ENCODE data around the gene MYO3B. TPM values are rescaled to one million over a fixed set of nuclear protein-coding genes. Genes with fewer than 3 reads are reported as not detected.
"Not testable (repeated sequence)": the region's sequence is repeated elsewhere in the genome, so short reads cannot be mapped to it uniquely, and the experiment has no call there.

MYO3B gene
- polyA plus RNA-seq, 4 donors: 7.9 to 9.3 (median 8.7) TPM

- DNase-seq (ENCODE audit: low read depth in 4 of 4, low spot score in 2 of 4): no peak
Measured at GRCh38 chr2:170255971-170256370, 78.0 kb downstream of the MYO3B start.

- no peak for DNase-seq (ENCODE audit: low read depth in 4 of 4, low spot score in 2 of 4)
Measured at GRCh38 chr2:170258382-170258781, 80.4 kb downstream of the MYO3B start.

GRCh38 chr2:170260188-170260587 lies 82.2 kb downstream of the MYO3B start:
- DNase-seq (ENCODE audit: low read depth in 4 of 4, low spot score in 2 of 4): no peak

- no peak for DNase-seq (ENCODE audit: low read depth in 4 of 4, low spot score in 2 of 4)
Measured at GRCh38 chr2:170261566-170261965, 83.6 kb downstream of the MYO3B start.

- DNase-seq (ENCODE audit: low read depth in 4 of 4, low spot score in 2 of 4): no peak
Measured at GRCh38 chr2:170262343-170262742, 84.4 kb downstream of the MYO3B start.

GRCh38 chr2:170262806-170263205 lies 84.9 kb downstream of the MYO3B start:
- DNase-seq (ENCODE audit: low read depth in 4 of 4, low spot score in 2 of 4): no peak

GRCh38 chr2:170263728-170264521 lies 86.0 kb downstream of the MYO3B start:
- DNase-seq (ENCODE audit: low read depth in 4 of 4, low spot score in 2 of 4): not testable (repeated sequence)

GRCh38 chr2:170264522-170264860 lies 86.5 kb downstream of the MYO3B start:
- no peak for DNase-seq (ENCODE audit: low read depth in 4 of 4, low spot score in 2 of 4)

- DNase-seq (ENCODE audit: low read depth in 4 of 4, low spot score in 2 of 4): no peak
Measured at GRCh38 chr2:170264865-170265264, 86.9 kb downstream of the MYO3B start.

- no peak for DNase-seq (ENCODE audit: low read depth in 4 of 4, low spot score in 2 of 4)
Measured at GRCh38 chr2:170265321-170265720, 87.4 kb downstream of the MYO3B start.

GRCh38 chr2:170266358-170266757 lies 88.4 kb downstream of the MYO3B start:
- no peak for DNase-seq (ENCODE audit: low read depth in 4 of 4, low spot score in 2 of 4)

GRCh38 chr2:170267071-170267470 lies 89.1 kb downstream of the MYO3B start:
- DNase-seq (ENCODE audit: low read depth in 4 of 4, low spot score in 2 of 4): no peak

- DNase-seq (ENCODE audit: low read depth in 4 of 4, low spot score in 2 of 4): no peak
Measured at GRCh38 chr2:170270278-170270864, 92.4 kb downstream of the MYO3B start.

- DNase-seq (ENCODE audit: low read depth in 4 of 4, low spot score in 2 of 4): peak in 1 of 4 donors; percentile 1
Measured at GRCh38 chr2:170271340-170271739, 93.4 kb downstream of the MYO3B start.

- no peak for DNase-seq (ENCODE audit: low read depth in 4 of 4, low spot score in 2 of 4)
Measured at GRCh38 chr2:170276056-170276455, 98.1 kb downstream of the MYO3B start.

GRCh38 chr2:170276925-170277629 lies 99.1 kb downstream of the MYO3B start:
- DNase-seq (ENCODE audit: low read depth in 4 of 4, low spot score in 2 of 4): no peak

GRCh38 chr2:170277951-170278350 lies 100.0 kb downstream of the MYO3B start:
- DNase-seq (ENCODE audit: low read depth in 4 of 4, low spot score in 2 of 4): no peak

GRCh38 chr2:170279615-170280014 lies 101.7 kb downstream of the MYO3B start:
- not testable (repeated sequence) for DNase-seq (ENCODE audit: low read depth in 4 of 4, low spot score in 2 of 4)

GRCh38 chr2:170282851-170283250 lies 104.9 kb downstream of the MYO3B start:
- DNase-seq (ENCODE audit: low read depth in 4 of 4, low spot score in 2 of 4): no peak

GRCh38 chr2:170284205-170284604 lies 106.3 kb downstream of the MYO3B start:
- DNase-seq (ENCODE audit: low read depth in 4 of 4, low spot score in 2 of 4): no peak

- no peak for DNase-seq (ENCODE audit: low read depth in 4 of 4, low spot score in 2 of 4)
Measured at GRCh38 chr2:170288859-170289258, 110.9 kb downstream of the MYO3B start.

- no peak for DNase-seq (ENCODE audit: low read depth in 4 of 4, low spot score in 2 of 4)
Measured at GRCh38 chr2:170291474-170291873, 113.5 kb downstream of the MYO3B start.
